Measurements from ENCODE around the gene DACT1.
A peak's percentile ranks its signal among the peaks of the same experiment; 100 is the strongest.

DACT1 gene

DNA sequence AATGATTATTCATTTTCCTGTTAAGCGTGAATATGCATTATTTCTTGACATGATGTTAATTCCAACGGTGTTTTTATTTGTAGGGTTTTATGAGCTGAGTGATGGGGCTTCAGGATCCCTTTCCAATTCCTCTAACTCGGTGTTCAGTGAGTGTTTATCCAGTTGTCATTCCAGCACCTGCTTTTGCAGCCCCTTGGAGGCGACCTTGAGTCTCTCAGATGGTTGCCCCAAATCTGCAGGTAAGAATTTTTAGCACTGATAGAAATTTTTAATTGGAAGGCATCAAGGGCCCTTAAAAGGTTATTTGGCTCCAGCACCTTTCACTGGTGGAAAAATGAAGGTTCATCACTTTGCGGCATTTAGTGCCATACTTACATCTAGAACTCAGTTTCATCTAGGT is 3.7 kb downstream of the DACT1 start:
- TF ChIP-seq CTCF (IDR thresholded peaks at IDR 0.05; ENCODE audit: control insufficient read depth, extremely low read depth, insufficient read depth): peak; percentile 21
- no peak for DNase-seq (ENCODE audit: low read depth)
- no peak overlapping the region for H3K4me3 ChIP-seq (ENCODE audit: low read depth, low read length)

DNA sequence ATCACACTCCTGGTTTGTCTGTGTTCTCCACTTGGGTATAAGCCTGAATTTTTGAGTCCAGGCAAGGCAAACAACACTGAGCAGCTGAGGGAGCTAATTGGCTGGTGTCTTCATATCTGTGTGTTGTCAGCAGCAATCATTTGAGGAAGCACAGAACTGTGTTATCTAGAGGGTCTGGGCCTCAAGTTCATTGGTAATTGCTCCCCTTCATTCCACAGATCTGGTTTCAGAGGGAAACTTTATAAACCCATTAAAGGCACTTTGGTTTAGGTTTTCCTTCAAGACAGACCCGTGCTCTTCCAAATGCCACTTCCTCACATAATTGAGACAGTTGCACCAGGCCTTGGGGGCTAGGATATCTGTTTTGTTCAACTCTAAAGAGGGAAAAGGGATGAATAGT is 5.6 kb downstream of the DACT1 start:
- no peak for DNase-seq (ENCODE audit: low read depth)
- TF ChIP-seq CTCF (IDR thresholded peaks at IDR 0.05; ENCODE audit: control insufficient read depth, extremely low read depth, insufficient read depth): no peak
- no peak overlapping the region for H3K4me3 ChIP-seq (ENCODE audit: low read depth, low read length)

- no peak overlapping the region for H3K4me3 ChIP-seq (ENCODE audit: low read depth, low read length)
- DNase-seq (ENCODE audit: low read depth): no peak
- TF ChIP-seq CTCF (IDR thresholded peaks at IDR 0.05; ENCODE audit: control insufficient read depth, extremely low read depth, insufficient read depth): no peak
Measured at GRCh38 chr14:58645641-58646040, 7.9 kb downstream of the DACT1 start.

- no peak for TF ChIP-seq CTCF (IDR thresholded peaks at IDR 0.05; ENCODE audit: control insufficient read depth, extremely low read depth, insufficient read depth)
- DNase-seq (ENCODE audit: low read depth): no peak
- no peak overlapping the region for H3K4me3 ChIP-seq (ENCODE audit: low read depth, low read length)
Measured at GRCh38 chr14:58646479-58646878, 8.7 kb downstream of the DACT1 start.

DNA sequence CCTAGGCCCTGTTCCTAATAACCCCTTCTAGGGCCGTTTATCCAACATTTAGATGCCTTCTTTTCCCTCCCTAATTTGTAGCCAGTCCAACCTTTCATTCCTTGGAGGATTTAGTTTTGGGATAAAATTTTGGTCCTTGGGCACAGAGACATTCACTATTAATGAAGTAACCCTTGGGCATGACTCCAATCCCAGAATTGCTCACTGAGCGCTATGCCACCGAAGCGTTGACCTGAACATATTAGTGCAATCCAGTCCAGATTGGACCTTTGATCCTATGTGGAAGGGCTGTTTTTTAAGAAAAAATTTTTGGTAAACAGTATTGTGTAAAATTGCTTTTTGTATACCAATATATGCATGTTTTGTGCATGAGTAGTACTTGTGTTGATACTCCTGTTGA is 10.0 kb downstream of the DACT1 start:
- H3K4me3 ChIP-seq (ENCODE audit: low read depth, low read length): no peak overlapping the region
- no peak for TF ChIP-seq CTCF (IDR thresholded peaks at IDR 0.05; ENCODE audit: control insufficient read depth, extremely low read depth, insufficient read depth)
- no peak for DNase-seq (ENCODE audit: low read depth)

DNA sequence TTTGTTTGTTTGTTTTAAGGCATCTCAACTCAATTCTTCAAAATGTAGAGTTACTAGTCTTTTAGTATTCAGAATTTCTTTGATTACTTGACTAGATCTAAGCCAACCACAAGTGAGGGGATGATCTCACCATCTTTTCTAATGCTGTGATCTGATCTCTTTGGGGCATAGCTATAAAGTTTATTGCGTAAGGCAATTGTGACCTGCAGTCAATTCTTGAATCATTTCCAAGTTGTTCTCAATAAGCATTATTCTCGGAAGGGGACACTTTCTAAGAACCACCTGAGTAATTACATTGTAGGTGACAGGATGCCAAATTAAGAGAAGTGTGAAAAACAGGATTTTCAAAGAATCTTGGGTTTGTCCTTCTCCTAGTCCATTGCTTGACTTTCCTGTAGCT is 13.1 kb downstream of the DACT1 start:
- no peak overlapping the region for H3K4me3 ChIP-seq (ENCODE audit: low read depth, low read length)
- no peak for DNase-seq (ENCODE audit: low read depth)
- no peak for TF ChIP-seq CTCF (IDR thresholded peaks at IDR 0.05; ENCODE audit: control insufficient read depth, extremely low read depth, insufficient read depth)

DNA sequence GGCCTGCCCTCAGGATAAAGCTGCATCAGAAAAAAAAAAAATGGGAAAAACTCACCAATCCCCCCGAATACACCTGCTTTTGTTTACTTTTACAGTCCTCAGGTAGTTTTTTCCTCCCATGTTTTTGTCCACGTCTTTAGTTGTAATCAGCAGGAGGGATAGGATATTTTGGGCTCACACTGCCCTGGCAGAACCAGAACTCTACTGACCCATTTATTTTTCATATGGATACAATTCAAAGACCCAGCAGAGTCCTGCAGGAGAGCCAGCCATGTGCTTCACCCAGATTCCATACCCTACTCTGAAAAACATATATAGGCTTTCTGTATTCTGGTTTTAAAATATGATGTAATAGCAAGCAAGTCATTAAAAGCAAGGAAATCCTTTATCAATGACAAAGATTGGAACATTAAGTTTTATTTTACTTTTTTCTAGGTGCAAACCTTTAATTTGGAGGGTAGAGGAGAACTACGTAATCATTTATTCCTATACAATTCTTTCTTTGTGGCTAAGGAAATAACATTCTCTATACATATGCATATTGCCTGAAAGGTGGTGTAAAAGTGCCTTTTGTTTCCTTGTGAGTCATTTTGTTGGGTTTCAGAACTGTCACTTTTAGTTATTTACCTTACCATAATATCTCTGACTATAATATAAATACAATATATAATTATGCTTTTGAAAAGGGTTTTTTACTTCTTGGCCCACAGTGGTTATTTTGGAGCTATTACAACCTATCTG is 19.1 kb downstream of the DACT1 start:
- TF ChIP-seq CTCF (IDR thresholded peaks at IDR 0.05; ENCODE audit: control insufficient read depth, extremely low read depth, insufficient read depth): no peak
- no peak overlapping the region for H3K4me3 ChIP-seq (ENCODE audit: low read depth, low read length)
- no peak for DNase-seq (ENCODE audit: low read depth)

All from LNCaP clone FGC (cell line).